Measurements from ENCODE around the gene ZNF710. TPM values are rescaled to one million over a fixed set of nuclear protein-coding genes. Genes with fewer than 3 reads are reported as not detected.

ZNF710 gene
- total and polyA plus RNA-seq, 9 of the 15 experiments (the other 6 are each of a cell fraction or from before 2014, with no cell fraction given), result 0.56 to 14.2 (median 5.2) TPM

GRCh38 chr15:90101969-90102890 lies 101.1 kb downstream of the ZNF710 start, which contains the start of gene IDH2 (continued):
- TF ChIP-seq, protein P1, sequence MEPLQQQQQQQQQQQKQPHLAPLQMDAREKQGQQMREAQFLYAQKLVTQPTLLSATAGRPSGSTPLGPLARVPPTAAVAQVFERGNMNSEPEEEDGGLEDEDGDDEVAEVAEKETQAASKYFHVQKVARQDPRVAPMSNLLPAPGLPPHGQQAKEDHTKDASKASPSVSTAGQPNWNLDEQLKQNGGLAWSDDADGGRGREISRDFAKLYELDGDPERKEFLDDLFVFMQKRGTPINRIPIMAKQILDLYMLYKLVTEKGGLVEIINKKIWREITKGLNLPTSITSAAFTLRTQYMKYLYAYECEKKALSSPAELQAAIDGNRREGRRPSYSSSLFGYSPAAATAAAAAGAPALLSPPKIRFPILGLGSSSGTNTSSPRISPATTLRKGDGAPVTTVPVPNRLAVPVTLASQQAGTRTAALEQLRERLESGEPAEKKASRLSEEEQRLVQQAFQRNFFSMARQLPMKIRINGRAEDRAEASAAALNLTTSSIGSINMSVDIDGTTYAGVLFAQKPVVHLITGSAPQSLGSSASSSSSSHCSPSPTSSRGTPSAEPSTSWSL (CRISPR knock-in tag; IDR thresholded peaks at IDR 0.05; ENCODE audit: borderline replicate concordance), result no peak
- no peak for TF ChIP-seq EHMT2 (IDR thresholded peaks at IDR 0.05)
- TF ChIP-seq MCM2 (IDR thresholded peaks at IDR 0.05; ENCODE audit: low read depth), result no peak
- no peak for TF ChIP-seq NCOA1 (IDR thresholded peaks at IDR 0.05; ENCODE audit: low read depth)
- no peak for TF ChIP-seq CBX5 (IDR thresholded peaks at IDR 0.05; ENCODE audit: borderline replicate concordance, low read depth)
- no peak for TF ChIP-seq NFATC3 (IDR thresholded peaks at IDR 0.05)
- no peak for TF ChIP-seq RBM15 (IDR thresholded peaks at IDR 0.05; ENCODE audit: insufficient read depth, low read length)
- no peak for TF ChIP-seq SAFB (IDR thresholded peaks at IDR 0.05; ENCODE audit: borderline replicate concordance, low read depth, low read length)
- no peak for TF ChIP-seq HMG20B (CRISPR knock-in tag; IDR thresholded peaks at IDR 0.05)
- TF ChIP-seq CBFA2T3 (IDR thresholded peaks at IDR 0.05), result no peak
- no peak for TF ChIP-seq SMAD3 (CRISPR knock-in tag; conservative IDR thresholded peaks at IDR 0.05)
- no peak for TF ChIP-seq RFX1 (IDR thresholded peaks at IDR 0.05)
- TF ChIP-seq HINFP (tag; conservative IDR thresholded peaks at IDR 0.05; ENCODE audit: low read depth), result no peak
- TF ChIP-seq ATF6 (CRISPR knock-in tag; IDR thresholded peaks at IDR 0.05), result no peak
- TF ChIP-seq ZNF24 (IDR thresholded peaks at IDR 0.05), result no peak
- TF ChIP-seq ZNF717 (CRISPR knock-in tag; IDR thresholded peaks at IDR 0.05), result no peak
- peak; percentile 97; the same call in 1 of the 2 replicates for TF ChIP-seq PHF8 (IDR thresholded peaks at IDR 0.05; ENCODE audit: borderline replicate concordance, low read length)
- TF ChIP-seq ZNF589 (CRISPR knock-in tag; IDR thresholded peaks at IDR 0.05; ENCODE audit: low read depth), result no peak
- no peak for TF ChIP-seq KDM2B (CRISPR knock-in tag; IDR thresholded peaks at IDR 0.05)
- no peak for TF ChIP-seq BCLAF1 (IDR thresholded peaks at IDR 0.05; ENCODE audit: borderline replicate concordance in 1 of 2, control insufficient read depth in 1 of 2, low read depth in 2 of 2, low read length in 1 of 2)

Data from K562 (cell line).